Neural cell (in vitro differentiated cells): ENCODE results near the gene SULT6B1. TPM values are rescaled to one million over a fixed set of nuclear protein-coding genes. Genes with fewer than 3 reads are reported as not detected.

Experiments used
- H2AFZ ChIP-seq: fragments of 200-600, 300-800 bp; sonication (generic), shearing (Covaris generic); 2 replicates; pipeline ENCODE4 v1.6.0; 2014; ENCODE audit warnings: low read depth, mild to moderate bottlenecking, antibody characterized with exemption, low read length, moderate library complexity
- H3F3A ChIP-seq: fragments of 200-600 bp; shearing (Covaris generic); 2 replicates; pipeline ENCODE4 v1.6.1; 2016; ENCODE audit warnings: mild to moderate bottlenecking, moderate library complexity, mixed read lengths, antibody characterized with exemption, low read length; ENCODE audit not compliant: insufficient read depth, poor library complexity, severe bottlenecking
- H3K27ac ChIP-seq: fragments of 200-600, 300-800 bp; sonication (generic), shearing (Covaris generic); 2 replicates; pipeline ENCODE4 v1.5.1; 2014; ENCODE audit warnings: mild to moderate bottlenecking, low read length, moderate library complexity
- H3K27me3 ChIP-seq: fragments of 300-800, 200-600 bp; sonication (generic), shearing (Covaris generic); 2 replicates; pipeline ENCODE4 v1.6.0; 2014; ENCODE audit warnings: mild to moderate bottlenecking, low read depth, low read length, moderate library complexity; ENCODE audit not compliant: insufficient read depth
- H3K36me3 ChIP-seq: fragments of 300-800, 200-600 bp; sonication (generic), shearing (Covaris generic); 2 replicates; pipeline ENCODE4 v1.5.1; 2014; ENCODE audit warnings: mild to moderate bottlenecking, antibody characterized with exemption, low read length, moderate library complexity; ENCODE audit not compliant: insufficient read depth
- H3K4me2 ChIP-seq: fragments of 300-800, 200-600 bp; sonication (generic), shearing (Covaris generic); 2 replicates; pipeline ENCODE4 v1.6.0; 2014; ENCODE audit warnings: mild to moderate bottlenecking, low read length
- H3K4me3 ChIP-seq: fragments of 300-800, 200-600 bp; sonication (generic), shearing (Covaris generic); 2 replicates; pipeline ENCODE4 v1.5.1; 2014; ENCODE audit warnings: mild to moderate bottlenecking, low read length, moderate library complexity
- H3K79me2 ChIP-seq: fragments of 200-600 bp; shearing (Covaris generic); replicated peaks from 2 replicates; pipeline ENCODE4 v1.6.0; 2014; ENCODE audit warnings: mild to moderate bottlenecking, low read length, moderate library complexity; ENCODE audit not compliant: insufficient read depth
- H3K9ac ChIP-seq: fragments of 300-800, 200-600 bp; sonication (generic), shearing (Covaris generic); 2 replicates; pipeline ENCODE4 v1.6.1; 2016; ENCODE audit warnings: mild to moderate bottlenecking, low read length, mixed read lengths
- H3K9me2 ChIP-seq: fragments of 200-600 bp; shearing (Covaris generic); 2 replicates; pipeline ENCODE4 v1.6.1; 2016; ENCODE audit warnings: mild to moderate bottlenecking, low read length, mixed read lengths; ENCODE audit not compliant: insufficient read depth
- H3K9me3 ChIP-seq: fragments of 200-600, 300-800 bp; sonication (generic), shearing (Covaris generic); 2 replicates; pipeline ENCODE4 v1.6.1; 2016; ENCODE audit warnings: mild to moderate bottlenecking, mixed run types, low read length, moderate library complexity, mixed read lengths
- H4K20me1 ChIP-seq: fragments of 200-600 bp; shearing (Covaris generic); 2 replicates; pipeline ENCODE4 v1.6.1; 2016; ENCODE audit warnings: mild to moderate bottlenecking, mixed run types; ENCODE audit not compliant: insufficient read depth
- EP300 ChIP-seq: fragments of 450-650 bp; conservative IDR thresholded peaks from 2 replicates; pipeline ENCODE4 v1.6.1; 2014; ENCODE audit warnings: antibody characterized with exemption, mild to moderate bottlenecking, moderate library complexity; ENCODE audit not compliant: poor library complexity, severe bottlenecking
- EZH2 ChIP-seq: fragments of 200-600, 300-800 bp; shearing (Covaris generic), sonication (generic); IDR thresholded peaks from 2 replicates; pipeline ENCODE4 v1.6.1; 2014; ENCODE audit warnings: antibody characterized with exemption, low read length, borderline replicate concordance, mild to moderate bottlenecking; ENCODE audit not compliant: insufficient read depth, poor library complexity, severe bottlenecking
- MXI1 ChIP-seq: fragments of 450-650 bp; conservative IDR thresholded peaks from 2 replicates; pipeline ENCODE4 v1.6.1; 2014; ENCODE audit warnings: antibody characterized with exemption, mild to moderate bottlenecking; ENCODE audit not compliant: poor library complexity, severe bottlenecking
- POLR2AphosphoS5 ChIP-seq: IDR thresholded peaks from 2 replicates; pipeline ENCODE4 v1.6.1; 2012
- RAD21 ChIP-seq: fragments of 450-650 bp; conservative IDR thresholded peaks from 2 replicates; pipeline ENCODE4 v1.6.1; 2014; ENCODE audit warnings: antibody characterized with exemption, mild to moderate bottlenecking, moderate library complexity
- SMC3 ChIP-seq: fragments of 450-650 bp; conservative IDR thresholded peaks from 2 replicates; pipeline ENCODE4 v1.6.1; 2014; ENCODE audit warnings: antibody characterized with exemption, mild to moderate bottlenecking, moderate library complexity; ENCODE audit not compliant: poor library complexity
- TAF1 ChIP-seq: IDR thresholded peaks from 2 replicates; pipeline ENCODE4 v1.6.1; 2012; ENCODE audit warnings: low read depth
- polyA plus RNA-seq: library from polyadenylated mRNA; depleted of rRNA; stranded (reverse); fragments of >200 nt; gene quantifications from 2 replicates; pipeline ENCODE4 v1.2.3, GENCODE V29; 2014
- TF ChIP-seq, protein P1 (sequence below): IDR thresholded peaks from 2 replicates; pipeline ENCODE4 v1.6.1; 2012; ENCODE audit warnings: borderline replicate concordance
- TF ChIP-seq, protein P2 (sequence below): fragments of 450-650 bp; IDR thresholded peaks from 2 replicates; pipeline ENCODE4 v1.5.1; 2014; ENCODE audit warnings: antibody characterized with exemption, mild to moderate bottlenecking, moderate library complexity; ENCODE audit not compliant: poor library complexity, severe bottlenecking

The SULT6B1 gene
- polyA plus RNA-seq, 1 donor from 2014 or later = not detected

DNA sequence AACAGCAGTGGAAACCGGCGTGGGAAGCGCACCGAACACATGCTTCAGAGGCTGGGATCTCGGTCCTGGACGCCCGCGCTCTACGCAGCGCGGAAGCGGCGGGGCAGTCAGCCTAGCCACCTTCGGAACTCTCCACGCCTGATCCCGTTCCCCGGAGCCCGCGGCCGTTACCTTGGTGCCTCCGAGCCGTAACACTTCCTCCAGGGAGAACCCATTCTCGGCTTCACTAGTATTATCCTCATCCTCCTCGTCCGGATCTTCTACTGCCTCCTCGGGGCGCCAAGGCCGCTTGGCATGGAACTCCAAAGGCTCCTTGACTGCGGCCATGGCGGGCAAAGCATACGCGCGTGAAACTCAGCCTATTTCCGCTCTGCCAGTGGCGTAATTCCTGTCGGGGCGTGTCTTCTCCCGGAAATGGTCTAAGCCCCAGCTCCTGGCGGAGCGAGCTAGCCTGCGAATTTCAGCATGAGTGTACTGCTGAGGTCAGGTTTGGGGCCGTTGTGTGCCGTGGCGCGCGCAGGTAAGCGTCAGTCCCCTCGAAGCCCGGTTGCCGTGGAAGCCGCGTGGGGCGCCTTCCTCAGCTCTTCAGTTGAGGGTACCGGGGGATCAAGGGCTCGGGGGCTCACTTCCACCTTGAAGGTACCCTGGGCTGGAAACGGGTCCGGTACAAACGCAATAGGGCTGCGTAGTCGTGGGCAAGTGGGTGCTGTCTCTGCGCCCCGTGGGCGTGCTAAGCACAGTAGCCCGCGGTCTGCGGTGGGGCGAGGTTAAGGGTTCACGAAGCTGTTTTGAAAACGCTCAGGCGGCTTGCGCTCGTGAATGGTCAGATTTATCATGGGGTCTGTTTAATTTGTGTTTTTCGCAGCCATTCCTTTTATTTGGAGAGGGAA lies 43.0 kb upstream of the SULT6B1 start, which contains the start of the genes CEBPZ and NDUFAF7:
Gene CEBPZ, minus strand, starts transcription at position 356 of the 890 bp plus-strand sequence. Its CDS starts 29 bp downstream, at position 327.
Gene NDUFAF7, plus strand, starts transcription at position 418 of the 890 bp plus-strand sequence. Its CDS starts 48 bp downstream, at position 466.
- H3K9me2 ChIP-seq = no peaks in the 10 kb centered on the region
- H2AFZ ChIP-seq = peak within 1 kb of the TSS; percentile 77
- H3F3A ChIP-seq = no peaks in the 10 kb centered on the region
- H3K4me3 ChIP-seq = peak within 1 kb of the TSS; percentile 88
- H3K4me2 ChIP-seq = peak within 1 kb of the TSS; percentile 89
- peaks cover 49% of the 10 kb centered on the region for H3K79me2 ChIP-seq
- H4K20me1 ChIP-seq = no peaks in the 10 kb centered on the region
- no peaks in the 10 kb centered on the region for H3K27me3 ChIP-seq
- H3K9me3 ChIP-seq = no peaks in the 10 kb centered on the region
- peaks cover 12% of the 10 kb centered on the region for H3K36me3 ChIP-seq
- TF ChIP-seq SMC3 = peak; percentile 51
- peak; percentile 49 for TF ChIP-seq EP300
- TF ChIP-seq, protein P1, sequence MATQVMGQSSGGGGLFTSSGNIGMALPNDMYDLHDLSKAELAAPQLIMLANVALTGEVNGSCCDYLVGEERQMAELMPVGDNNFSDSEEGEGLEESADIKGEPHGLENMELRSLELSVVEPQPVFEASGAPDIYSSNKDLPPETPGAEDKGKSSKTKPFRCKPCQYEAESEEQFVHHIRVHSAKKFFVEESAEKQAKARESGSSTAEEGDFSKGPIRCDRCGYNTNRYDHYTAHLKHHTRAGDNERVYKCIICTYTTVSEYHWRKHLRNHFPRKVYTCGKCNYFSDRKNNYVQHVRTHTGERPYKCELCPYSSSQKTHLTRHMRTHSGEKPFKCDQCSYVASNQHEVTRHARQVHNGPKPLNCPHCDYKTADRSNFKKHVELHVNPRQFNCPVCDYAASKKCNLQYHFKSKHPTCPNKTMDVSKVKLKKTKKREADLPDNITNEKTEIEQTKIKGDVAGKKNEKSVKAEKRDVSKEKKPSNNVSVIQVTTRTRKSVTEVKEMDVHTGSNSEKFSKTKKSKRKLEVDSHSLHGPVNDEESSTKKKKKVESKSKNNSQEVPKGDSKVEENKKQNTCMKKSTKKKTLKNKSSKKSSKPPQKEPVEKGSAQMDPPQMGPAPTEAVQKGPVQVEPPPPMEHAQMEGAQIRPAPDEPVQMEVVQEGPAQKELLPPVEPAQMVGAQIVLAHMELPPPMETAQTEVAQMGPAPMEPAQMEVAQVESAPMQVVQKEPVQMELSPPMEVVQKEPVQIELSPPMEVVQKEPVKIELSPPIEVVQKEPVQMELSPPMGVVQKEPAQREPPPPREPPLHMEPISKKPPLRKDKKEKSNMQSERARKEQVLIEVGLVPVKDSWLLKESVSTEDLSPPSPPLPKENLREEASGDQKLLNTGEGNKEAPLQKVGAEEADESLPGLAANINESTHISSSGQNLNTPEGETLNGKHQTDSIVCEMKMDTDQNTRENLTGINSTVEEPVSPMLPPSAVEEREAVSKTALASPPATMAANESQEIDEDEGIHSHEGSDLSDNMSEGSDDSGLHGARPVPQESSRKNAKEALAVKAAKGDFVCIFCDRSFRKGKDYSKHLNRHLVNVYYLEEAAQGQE = peak; percentile 81
- TF ChIP-seq RAD21 = peak; percentile 47
- TF ChIP-seq TAF1 = peak; percentile 81
- no peak for TF ChIP-seq EZH2
- TF ChIP-seq MXI1 = peak; percentile 96
- TF ChIP-seq, protein P2, sequence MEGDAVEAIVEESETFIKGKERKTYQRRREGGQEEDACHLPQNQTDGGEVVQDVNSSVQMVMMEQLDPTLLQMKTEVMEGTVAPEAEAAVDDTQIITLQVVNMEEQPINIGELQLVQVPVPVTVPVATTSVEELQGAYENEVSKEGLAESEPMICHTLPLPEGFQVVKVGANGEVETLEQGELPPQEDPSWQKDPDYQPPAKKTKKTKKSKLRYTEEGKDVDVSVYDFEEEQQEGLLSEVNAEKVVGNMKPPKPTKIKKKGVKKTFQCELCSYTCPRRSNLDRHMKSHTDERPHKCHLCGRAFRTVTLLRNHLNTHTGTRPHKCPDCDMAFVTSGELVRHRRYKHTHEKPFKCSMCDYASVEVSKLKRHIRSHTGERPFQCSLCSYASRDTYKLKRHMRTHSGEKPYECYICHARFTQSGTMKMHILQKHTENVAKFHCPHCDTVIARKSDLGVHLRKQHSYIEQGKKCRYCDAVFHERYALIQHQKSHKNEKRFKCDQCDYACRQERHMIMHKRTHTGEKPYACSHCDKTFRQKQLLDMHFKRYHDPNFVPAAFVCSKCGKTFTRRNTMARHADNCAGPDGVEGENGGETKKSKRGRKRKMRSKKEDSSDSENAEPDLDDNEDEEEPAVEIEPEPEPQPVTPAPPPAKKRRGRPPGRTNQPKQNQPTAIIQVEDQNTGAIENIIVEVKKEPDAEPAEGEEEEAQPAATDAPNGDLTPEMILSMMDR = peak; percentile 30
- peak; percentile 90 for TF ChIP-seq POLR2AphosphoS5
- H3K27ac ChIP-seq = peak within 1 kb of the TSS; percentile 93
- peak within 1 kb of the TSS; percentile 92 for H3K9ac ChIP-seq

DNA sequence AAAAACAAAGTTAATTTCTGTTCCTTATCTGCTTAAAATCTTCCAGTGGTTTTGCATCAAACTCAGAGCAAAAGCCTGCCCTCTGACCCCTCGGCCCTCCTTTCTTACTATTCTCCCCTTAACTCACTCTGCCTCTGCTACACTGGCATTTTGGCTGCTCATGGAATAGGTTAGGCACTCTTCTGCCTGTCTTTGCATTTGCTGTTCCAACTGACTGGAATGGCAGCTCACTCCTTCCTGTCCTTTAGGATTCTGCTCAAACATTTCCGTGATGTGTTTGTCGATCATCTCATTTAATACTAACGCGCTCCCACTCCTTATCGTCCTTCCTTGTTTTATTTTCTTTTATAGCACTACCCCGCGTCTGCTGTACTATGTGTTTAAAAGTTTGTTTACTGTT lies 42.1 kb upstream of the SULT6B1 start:
- Histone ChIP-seq H3K4me2 (peak overlapping the region; percentile 86), H4K20me1 (no peaks in the 10 kb centered on the region), H3K27ac (peak overlapping the region; percentile 93), H3K79me2 (peaks cover 49% of the 10 kb centered on the region), H3K27me3 (no peaks in the 10 kb centered on the region), H3F3A (no peaks in the 10 kb centered on the region), H2AFZ (peak overlapping the region; percentile 77), H3K36me3 (peaks cover 12% of the 10 kb centered on the region), H3K4me3 (peak overlapping the region; percentile 88), H3K9me2 (no peaks in the 10 kb centered on the region), H3K9me3 (no peaks in the 10 kb centered on the region), H3K9ac (peak overlapping the region; percentile 92)
- no peak for TF ChIP-seq MXI1
- TF ChIP-seq, protein P1 = no peak
- no peak for TF ChIP-seq EZH2
- TF ChIP-seq EP300 = no peak
- TF ChIP-seq POLR2AphosphoS5 = no peak
- no peak for TF ChIP-seq RAD21
- no peak for TF ChIP-seq SMC3
- no peak for TF ChIP-seq TAF1
- TF ChIP-seq, protein P2 = no peak
